ENCODE results near the gene USF1. TPM values are rescaled to one million over a fixed set of nuclear protein-coding genes. Genes with fewer than 3 reads are reported as not detected.
"Not testable (repeated sequence)": the region's sequence is repeated elsewhere in the genome, so short reads cannot be mapped to it uniquely, and the experiment has no call there.

The USF1 gene
- total and polyA plus RNA-seq, 10 donors: 113 to 339 (median 127) TPM

DNA sequence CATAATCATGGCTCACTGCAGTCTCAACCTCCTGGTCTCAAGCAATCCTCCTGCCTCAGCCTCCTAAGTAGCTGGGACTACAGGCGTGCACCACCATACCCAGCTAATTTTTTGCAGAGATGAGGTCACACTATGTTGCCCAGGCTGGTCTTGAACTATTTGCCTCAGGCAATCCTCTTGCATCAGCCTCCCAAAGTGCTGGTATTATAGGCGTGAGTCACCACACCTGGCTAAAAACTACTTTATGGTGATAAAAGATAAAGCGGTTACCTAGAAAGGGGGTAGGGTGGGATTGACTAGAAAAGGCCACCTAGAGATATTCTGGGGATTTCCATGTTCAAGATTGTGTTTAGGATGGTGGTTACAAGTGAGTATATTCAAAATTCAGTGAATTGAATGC lies 12.0 kb downstream of the USF1 start:
- H3K27ac ChIP-seq: no peak overlapping the region
- peaks cover 0 to 62% (median 25%) of the 10 kb centered on the region in 6 donors for H3K4me1 ChIP-seq
- H3K36me3 ChIP-seq: peaks cover 0 to 25% (median under 1%) of the 10 kb centered on the region in 6 donors
- TF ChIP-seq POLR2A (IDR thresholded peaks at IDR 0.05) (no peak), CTCF (IDR thresholded peaks at IDR 0.05 in 8 of 11, conservative IDR thresholded peaks at IDR 0.05 in 3 of 11) (no peak), POLR2AphosphoS5 (IDR thresholded peaks at IDR 0.05) (no peak)
- H3K4me3 ChIP-seq: no peak overlapping the region
- 95 to 98% (median 97%) methylated on average over 3 of the region's 3 CpGs for WGBS, 5 donors
- no peaks in the 10 kb centered on the region for H3K27me3 ChIP-seq (replicated peaks in 1 of 7)
- no peaks in the 10 kb centered on the region for H3K9me3 ChIP-seq
- intact Hi-C loops (cut with DNase I; ENCODE audit: low total_unique reads): no loop called here
- no peak for DNase-seq

DNA sequence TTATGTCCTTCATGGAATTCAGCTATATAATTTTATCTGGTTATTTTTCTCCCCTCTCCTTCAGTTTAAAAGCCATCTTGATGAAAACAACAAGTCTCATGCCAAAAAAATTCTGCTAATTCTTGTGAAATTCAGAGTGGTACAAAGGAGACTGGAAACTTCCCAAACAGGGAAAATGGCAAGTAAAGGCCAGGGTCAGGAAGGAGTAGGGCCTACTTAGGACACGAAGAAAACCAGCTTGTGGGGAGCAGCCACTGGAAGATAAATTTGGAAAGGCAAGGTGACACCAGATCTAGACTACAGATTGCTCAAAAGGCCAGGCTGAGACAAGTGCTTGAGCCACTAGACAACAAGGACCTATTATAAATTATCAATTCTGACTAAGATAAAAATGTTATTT lies 13.4 kb downstream of the USF1 start:
- Histone ChIP-seq H3K36me3 (peaks cover 0 to 11% (median 0%) of the 10 kb centered on the region in 6 donors), H3K4me1 (peaks cover 0 to 48% (median 11%) of the 10 kb centered on the region in 6 donors), H3K4me3 (no peak overlapping the region), H3K9me3 (no peaks in the 10 kb centered on the region), H3K27me3 (replicated peaks in 1 of 7) (no peaks in the 10 kb centered on the region), H3K27ac (no peak overlapping the region)
- WGBS, 5 donors: 56 to 68% (median 64%) methylated on average over 1 of the region's 1 CpG
- intact Hi-C loops (cut with DNase I; ENCODE audit: low total_unique reads): no loop called here
- TF ChIP-seq CTCF (IDR thresholded peaks at IDR 0.05 in 8 of 11, conservative IDR thresholded peaks at IDR 0.05 in 3 of 11) (no peak), POLR2AphosphoS5 (IDR thresholded peaks at IDR 0.05) (no peak), POLR2A (IDR thresholded peaks at IDR 0.05) (no peak)
- DNase-seq: no peak

DNA sequence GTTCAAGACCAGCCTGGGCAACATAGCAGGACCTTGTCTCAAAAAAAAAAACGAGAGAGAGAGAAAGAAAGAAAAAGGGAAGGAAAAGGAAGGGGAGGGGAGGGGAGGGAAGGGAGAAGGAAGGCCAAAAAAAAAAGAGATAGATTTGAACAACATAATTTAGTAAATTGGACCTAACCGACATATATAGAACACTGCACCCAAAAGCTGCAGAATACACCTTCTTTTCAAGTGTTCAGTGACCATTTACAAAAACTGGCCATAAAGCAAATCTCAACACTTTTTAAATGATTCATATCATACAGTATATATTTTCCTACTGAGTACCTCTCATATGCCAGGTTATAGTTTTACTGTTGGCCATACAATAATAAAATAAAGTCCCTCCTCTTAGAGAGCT lies 13.9 kb downstream of the USF1 start:
- intact Hi-C loops (cut with DNase I; ENCODE audit: low total_unique reads): no loop called here
- 49 to 57% (median 51%) methylated on average over 2 of the region's 2 CpGs for WGBS, 5 donors
- H3K27ac ChIP-seq: no peak overlapping the region

DNA sequence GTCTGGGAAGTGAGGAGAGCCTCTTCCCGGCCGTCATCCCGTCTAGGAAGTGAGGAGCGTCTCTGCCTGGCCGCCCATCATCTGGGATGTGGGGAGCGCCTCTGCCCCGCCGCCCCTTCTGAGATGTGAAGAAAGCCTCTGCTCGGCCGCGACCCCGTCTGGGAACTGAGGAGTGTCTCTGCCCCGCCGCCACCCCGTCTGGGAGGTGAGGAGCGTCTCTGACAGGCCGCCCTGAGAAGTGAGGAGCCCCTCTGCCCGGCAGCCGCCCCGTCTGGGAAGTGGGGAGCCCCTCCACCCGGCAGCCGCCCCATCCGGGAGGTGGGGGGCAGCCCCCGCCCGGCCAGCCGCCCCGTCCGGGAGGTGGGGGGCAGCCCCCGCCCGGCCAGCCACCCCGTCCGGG lies 16.3 kb downstream of the USF1 start:
- intact Hi-C loops (cut with DNase I; ENCODE audit: low total_unique reads); H3K9me3 ChIP-seq; H3K27me3 ChIP-seq (replicated peaks in 1 of 7); H3K4me3 ChIP-seq; H3K36me3 ChIP-seq; H3K27ac ChIP-seq; DNase-seq: not testable (repeated sequence)
- peaks cover 0 to 24% (median 5%) of the 10 kb centered on the region in 6 donors for H3K4me1 ChIP-seq
- 96 to 99% (median 97%) methylated on average over 17 to 32 of the region's 32 CpGs for WGBS, 5 donors

More for the DNA sequence above, 13.9 kb downstream of the USF1 start:
- Histone ChIP-seq H3K36me3 (peaks cover 0 to 6% (median 0%) of the 10 kb centered on the region in 6 donors), H3K4me3 (no peak overlapping the region), H3K27me3 (replicated peaks in 1 of 7) (no peaks in the 10 kb centered on the region), H3K9me3 (peaks cover 0 to 4% (median 0%) of the 10 kb centered on the region in 8 donors), H3K4me1 (peaks cover 0 to 43% (median 10%) of the 10 kb centered on the region in 6 donors)
- no peak for TF ChIP-seq POLR2AphosphoS5 (IDR thresholded peaks at IDR 0.05)
- no peak for DNase-seq

DNA sequence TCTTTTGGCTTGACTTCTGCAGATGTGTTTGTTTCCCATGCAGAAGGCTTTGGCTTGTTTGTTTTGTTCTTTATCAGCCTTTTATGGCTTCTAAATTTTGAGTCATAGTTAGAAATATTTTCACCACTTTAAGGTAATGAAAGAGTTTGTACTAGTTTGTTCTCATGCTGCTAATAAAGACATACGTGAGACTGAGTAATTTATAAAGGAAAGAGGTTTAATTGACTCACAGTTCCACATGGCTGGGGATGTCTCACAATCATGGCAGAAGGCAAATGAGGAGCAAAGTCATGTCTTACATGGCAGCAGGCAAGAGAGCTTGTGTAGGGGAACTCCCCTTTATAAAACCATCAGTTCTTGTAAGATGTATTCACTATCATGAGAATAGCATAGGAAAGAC lies 18.8 kb downstream of the USF1 start:
- DNase-seq; H3K4me3 ChIP-seq; H3K9me3 ChIP-seq; H3K4me1 ChIP-seq; H3K27me3 ChIP-seq (replicated peaks in 1 of 7); H3K27ac ChIP-seq; H3K36me3 ChIP-seq; intact Hi-C loops (cut with DNase I; ENCODE audit: low total_unique reads): not testable (repeated sequence)
- 53 to 82% (median 70%) methylated on average over 1 of the region's 1 CpG for WGBS, 5 donors

DNA sequence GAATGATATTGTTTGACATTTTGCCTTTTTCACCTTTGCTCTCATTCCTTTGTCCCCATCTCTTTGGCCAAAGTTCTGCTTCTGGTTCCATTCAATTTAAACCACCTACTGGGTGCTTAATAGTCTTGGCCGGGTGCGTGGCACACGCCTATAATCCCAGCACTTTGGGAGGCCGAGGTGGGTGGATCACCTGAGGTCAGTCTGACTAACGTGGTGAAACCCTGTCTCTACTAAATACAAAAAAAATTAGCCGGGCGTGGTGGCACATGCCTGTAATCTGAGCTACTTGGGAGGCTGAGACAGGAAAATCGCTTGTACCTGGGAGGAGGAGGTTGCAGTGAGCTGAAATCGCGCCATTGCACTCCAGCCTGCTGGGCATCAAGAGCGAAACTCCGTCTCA lies 23.3 kb downstream of the USF1 start:
- intact Hi-C loops (cut with DNase I; ENCODE audit: low total_unique reads); H3K36me3 ChIP-seq; H3K9me3 ChIP-seq; DNase-seq; H3K27ac ChIP-seq; H3K4me3 ChIP-seq; H3K27me3 ChIP-seq (replicated peaks in 1 of 7): not testable (repeated sequence)
- peaks cover 0 to 46% (median 39%) of the 10 kb centered on the region in 6 donors for H3K4me1 ChIP-seq
- 86 to 95% (median 92%) methylated on average over 12 of the region's 12 CpGs for WGBS, 5 donors

Measured in spleen (tissue), 11 donors.